GM12874 (cell line): ENCODE measurements around the gene OGG1.
A peak's percentile ranks its signal among the peaks of the same experiment; 100 is the strongest.

Source experiments
- TF ChIP-seq, protein P1 (sequence below): IDR thresholded peaks from 2 replicates; pipeline ENCODE4 v1.5.1; 2011; ENCODE audit warnings: low read depth, mild to moderate bottlenecking, control low read depth, low read length, moderate library complexity; ENCODE audit not compliant: insufficient read depth

The OGG1 gene

DNA sequence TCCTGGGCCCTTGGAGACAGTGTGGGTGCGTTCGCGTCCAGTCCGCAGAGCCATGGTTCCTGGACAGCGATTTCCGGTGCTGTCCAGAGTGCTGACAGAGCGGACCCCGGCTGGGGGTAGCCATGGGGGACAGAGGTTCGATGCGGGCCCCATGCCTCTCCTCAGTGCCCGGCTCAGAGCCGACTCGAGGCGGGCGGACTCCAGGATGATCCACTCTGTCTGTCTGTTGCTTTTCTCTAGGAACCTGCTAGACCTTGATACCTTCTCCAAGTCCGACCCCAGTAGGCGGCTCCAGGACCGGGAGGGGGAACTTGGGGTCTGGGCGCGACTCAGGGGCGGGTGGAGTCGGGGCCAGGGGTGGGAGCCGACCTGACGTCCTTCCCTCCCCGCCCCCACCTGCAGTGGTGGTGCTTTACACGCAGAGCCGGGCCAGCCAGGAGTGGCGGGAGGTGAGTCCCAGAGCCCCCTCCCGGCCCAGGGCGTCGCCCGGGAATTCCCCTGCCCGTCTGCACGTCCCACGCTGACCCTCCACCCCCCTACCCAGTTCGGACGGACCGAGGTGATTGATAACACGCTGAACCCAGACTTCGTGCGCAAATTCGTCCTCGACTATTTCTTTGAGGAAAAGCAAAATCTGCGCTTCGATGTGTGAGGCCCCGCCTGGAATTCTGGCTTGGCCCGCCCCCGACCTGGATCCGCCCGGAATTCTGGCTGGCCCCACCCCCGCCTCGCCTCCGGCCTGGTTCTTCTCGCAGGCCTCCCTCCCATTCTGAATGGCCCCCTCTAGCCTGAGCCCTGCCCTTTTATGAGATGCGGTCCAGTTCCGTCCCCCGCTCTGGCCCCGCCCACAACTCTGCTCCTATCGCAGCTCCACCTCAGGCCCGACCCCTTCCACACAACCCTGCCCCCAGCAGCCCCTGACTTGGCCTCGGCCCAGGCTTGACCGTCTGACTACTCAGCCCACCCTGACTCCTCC is 45.1 kb upstream of the OGG1 start:
- TF ChIP-seq, protein P1, sequence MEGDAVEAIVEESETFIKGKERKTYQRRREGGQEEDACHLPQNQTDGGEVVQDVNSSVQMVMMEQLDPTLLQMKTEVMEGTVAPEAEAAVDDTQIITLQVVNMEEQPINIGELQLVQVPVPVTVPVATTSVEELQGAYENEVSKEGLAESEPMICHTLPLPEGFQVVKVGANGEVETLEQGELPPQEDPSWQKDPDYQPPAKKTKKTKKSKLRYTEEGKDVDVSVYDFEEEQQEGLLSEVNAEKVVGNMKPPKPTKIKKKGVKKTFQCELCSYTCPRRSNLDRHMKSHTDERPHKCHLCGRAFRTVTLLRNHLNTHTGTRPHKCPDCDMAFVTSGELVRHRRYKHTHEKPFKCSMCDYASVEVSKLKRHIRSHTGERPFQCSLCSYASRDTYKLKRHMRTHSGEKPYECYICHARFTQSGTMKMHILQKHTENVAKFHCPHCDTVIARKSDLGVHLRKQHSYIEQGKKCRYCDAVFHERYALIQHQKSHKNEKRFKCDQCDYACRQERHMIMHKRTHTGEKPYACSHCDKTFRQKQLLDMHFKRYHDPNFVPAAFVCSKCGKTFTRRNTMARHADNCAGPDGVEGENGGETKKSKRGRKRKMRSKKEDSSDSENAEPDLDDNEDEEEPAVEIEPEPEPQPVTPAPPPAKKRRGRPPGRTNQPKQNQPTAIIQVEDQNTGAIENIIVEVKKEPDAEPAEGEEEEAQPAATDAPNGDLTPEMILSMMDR: no peak

DNA sequence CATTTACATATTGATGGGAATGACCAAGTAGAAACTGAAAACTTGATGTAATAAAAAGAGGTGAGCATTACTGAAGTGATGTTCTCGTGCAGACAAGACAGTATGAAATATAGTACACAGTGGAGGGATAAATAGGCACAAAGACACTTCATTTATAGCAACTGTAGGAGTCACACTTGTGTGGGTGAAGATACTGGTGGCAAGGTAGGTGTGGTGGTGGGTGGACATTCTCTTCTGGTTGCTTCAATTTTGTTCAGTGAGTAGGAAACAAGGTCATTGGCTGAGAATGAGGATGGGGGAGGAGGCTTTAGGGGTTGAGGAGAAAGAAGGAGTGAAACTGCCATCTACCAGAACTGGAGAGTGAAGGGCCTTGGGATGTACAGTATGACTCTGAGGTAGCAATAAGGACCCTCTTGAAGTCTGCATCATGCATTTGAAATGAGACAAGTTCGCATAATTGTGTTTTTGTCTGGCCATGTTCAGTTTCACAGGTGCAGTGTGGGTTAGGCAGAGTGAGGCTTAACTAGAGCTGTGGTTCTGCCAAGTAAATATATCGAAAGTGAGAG is 39.5 kb upstream of the OGG1 start:
- TF ChIP-seq, protein P1: no peak

DNA sequence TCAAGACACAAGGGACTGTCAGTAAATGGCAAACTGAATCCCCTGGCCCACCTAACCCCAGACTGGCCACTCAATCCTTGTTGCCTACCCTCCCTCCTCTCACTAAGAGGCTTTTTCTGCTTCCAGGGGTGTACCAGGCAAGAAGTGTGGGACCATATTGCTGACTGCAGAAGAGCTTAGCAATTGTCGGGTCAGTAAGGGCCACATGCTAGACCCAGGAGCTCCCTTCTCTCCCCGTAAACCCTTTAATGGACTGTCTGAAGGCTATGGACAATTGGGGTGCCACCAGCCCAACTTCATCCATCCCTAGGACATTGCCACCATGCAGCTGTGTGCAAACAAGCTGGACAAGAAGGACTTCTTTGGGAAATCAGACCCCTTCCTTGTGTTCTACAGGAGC is 37.3 kb upstream of the OGG1 start:
- TF ChIP-seq, protein P1: no peak

DNA sequence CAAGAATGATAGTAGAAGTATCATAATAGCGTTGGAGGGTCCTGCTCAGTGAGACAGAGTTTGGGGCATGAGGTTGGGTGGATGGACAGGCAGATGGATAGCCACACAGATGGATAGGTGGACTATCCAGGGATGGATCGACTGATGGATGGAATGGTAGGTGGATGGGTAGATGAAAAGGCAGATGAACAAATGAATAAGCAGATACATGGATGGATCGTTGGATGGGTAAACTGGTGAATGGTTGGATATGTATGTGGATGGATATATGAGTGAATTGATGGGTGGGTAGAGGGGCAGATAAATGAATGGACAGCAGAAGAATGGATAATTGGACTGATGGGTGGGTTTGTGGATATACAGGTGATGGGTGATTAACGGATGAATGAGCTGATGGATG is 36.6 kb upstream of the OGG1 start:
- TF ChIP-seq, protein P1: no peak

DNA sequence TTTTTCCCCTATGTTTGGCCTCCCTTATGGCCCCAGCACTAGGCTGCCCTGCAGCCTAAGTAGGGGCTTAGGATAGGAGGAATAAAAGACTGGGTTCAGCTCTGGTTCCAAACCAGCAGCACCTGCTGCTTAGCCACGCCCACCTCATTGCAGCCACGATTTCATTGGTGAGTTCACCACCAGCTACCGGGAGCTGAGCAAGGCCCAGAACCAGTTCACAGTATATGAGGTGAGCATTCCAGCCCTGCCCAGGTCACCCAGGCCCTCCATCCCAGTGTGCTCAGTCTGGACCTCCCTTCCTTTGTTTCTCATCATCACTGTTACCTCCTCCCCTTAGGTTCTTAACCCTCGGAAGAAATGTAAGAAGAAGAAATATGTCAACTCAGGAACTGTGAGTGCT is 34.6 kb upstream of the OGG1 start:
- TF ChIP-seq, protein P1: no peak

DNA sequence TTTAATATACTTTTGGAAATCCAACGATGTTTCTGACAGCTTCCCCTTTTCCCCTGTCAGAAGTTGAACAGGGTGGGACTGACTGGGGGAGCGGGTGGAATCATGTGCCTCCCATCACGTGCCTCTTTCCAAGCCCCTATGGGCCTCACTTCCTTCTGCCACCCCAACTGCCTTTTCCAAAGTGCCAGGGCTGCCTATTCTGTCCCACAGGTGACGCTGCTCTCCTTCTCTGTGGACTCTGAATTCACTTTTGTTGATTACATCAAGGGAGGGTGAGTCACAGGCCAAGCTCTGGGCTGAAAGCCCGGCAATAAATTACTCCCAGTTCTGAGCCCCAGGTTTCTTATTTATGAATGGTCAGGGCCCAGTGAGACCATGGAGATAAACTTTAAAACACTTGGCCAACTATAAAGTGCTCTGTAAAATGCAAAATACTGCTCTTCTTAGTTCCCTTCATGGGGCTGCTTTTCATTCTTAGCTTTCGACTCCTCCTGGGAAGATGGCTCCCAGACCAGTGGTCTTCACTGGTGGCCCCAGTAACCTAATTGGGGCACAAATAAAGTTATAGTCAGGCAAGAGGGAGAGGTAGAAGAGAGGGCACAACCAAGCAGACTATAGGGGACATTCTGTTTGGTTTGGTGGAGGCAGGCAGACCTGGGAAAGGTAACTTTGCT is 33.9 kb upstream of the OGG1 start:
- TF ChIP-seq, protein P1: 0 out of 2 replicates have a peak, but pooled peaks have one; percentile 26
